Right lung (tissue), 5 donors: Measurements from ENCODE around the gene KTN1. TPM values are rescaled to one million over a fixed set of nuclear protein-coding genes. Genes with fewer than 3 reads are reported as not detected.

Experiments
- DNase-seq, 2 donors: peaks; one replicate each; pipeline ENCODE4 v3.0.0-alpha.2; 2013
- polyA plus RNA-seq, 5 donors: library from polyadenylated mRNA; unstranded; fragments of 120-200 nt; gene quantifications; one replicate each; pipeline versions ENCODE4 v1.2.1 to v1.2.3, GENCODE V29; 2013; ENCODE audit warnings: inconsistent platforms in 1 of 5, low replicate concordance in 1 of 5; ENCODE audit not compliant: insufficient read length in 5 of 5, insufficient read depth in 1 of 5

The KTN1 gene
- polyA plus RNA-seq, 5 donors = 115 to 170 (median 160) TPM

- DNase-seq = no peak
Measured at GRCh38 chr14:55711175-55711811, 131.3 kb downstream of the KTN1 start.

DNA sequence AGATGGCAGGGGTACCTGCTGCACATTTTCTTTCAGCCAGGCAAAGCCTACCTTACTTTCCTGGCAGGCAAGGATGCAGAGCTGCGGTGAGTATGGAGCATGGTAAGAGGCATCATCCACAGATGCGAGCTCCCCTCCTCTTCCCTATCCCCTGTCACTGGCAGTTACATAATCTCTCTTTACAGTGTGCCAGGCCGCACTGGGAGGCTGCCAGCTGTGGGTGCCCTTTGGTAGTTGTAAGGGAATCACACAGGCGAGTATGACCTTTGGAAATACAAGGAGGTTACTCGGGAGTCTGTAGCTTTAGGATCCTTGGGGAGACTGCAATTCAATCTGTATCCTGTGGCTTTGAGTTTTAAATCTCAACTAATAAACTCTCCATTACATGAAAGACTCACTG is 132.5 kb downstream of the KTN1 start:
- no peak for DNase-seq

GRCh38 chr14:55713486-55713885 is 133.5 kb downstream of the KTN1 start:
- DNase-seq = no peak

- no peak for DNase-seq
Measured at GRCh38 chr14:55715889-55716288, 135.9 kb downstream of the KTN1 start.

DNA sequence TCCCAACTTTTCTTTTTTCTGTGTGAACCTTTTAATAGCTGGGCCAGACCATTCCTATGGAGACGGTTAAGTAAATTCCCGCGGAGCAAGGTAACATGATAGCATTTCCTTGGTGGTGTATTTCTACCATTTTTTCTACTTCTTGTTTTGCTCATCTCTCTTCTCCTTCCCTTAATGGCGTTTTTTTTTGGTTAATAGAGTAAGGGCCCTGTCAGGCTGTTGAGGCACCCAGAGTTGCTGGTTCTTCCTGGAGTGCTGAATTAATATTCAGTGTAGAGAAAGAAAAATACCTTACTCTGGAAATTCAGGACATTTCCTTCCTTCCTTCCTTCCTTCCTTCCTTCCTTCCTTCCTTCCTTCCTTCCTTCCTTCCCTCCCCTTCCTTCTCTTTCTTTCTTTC is 137.6 kb downstream of the KTN1 start:
- DNase-seq = no peak

GRCh38 chr14:55718551-55718950 is 138.5 kb downstream of the KTN1 start:
- no peak for DNase-seq

GRCh38 chr14:55720796-55721195 is 140.8 kb downstream of the KTN1 start:
- no peak for DNase-seq

GRCh38 chr14:55721353-55721752 is 141.3 kb downstream of the KTN1 start:
- DNase-seq = no peak

DNA sequence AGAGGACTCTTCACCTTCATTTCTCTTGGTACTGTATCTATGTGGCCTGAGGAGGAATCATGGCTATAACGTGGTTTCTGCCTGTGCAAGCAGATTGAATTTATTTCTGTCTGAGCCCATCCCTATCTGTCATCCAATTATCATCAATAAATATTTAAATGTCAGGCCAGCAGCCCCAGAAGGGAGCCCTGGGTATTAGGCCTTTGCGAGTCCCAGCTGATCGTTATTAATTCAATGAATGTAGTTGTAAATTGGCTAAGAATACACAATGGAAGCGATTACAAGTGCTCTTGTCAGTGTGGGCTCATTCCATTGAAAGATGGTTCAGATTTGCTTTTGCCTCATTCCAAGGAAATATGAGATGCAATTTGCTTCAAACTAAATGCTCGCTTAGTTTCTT is 142.0 kb downstream of the KTN1 start:
- DNase-seq = no peak

- no peak for DNase-seq
Measured at GRCh38 chr14:55724736-55725135, 144.7 kb downstream of the KTN1 start.

GRCh38 chr14:55730592-55731310 is 150.7 kb downstream of the KTN1 start:
- DNase-seq = no peak

DNA sequence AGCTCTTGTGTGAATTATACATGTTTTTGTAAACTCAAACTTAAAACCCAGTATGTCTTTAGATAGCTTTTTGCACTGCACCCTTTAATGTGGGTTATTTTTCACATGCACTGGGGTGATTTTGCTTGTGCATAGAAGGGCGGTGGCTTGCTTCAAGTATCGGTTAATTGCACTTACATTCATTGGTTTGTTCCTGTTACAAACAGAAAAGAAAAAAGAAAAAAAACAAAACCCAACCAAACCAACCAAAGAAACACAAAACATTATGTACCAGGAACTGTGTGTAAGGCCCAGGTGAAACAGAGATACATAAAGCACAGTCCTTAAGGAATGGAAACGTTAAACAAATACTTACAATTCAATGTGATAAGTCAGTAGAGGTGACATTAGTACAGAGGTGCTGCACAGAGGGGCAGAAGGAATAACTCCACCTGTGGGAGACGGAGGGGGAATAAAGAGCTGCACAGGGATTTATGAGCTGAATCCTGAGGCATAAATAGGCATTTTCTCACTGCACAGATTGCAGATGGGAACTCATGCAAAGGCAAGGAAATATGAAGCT is 151.4 kb downstream of the KTN1 start:
- DNase-seq = no peak

DNA sequence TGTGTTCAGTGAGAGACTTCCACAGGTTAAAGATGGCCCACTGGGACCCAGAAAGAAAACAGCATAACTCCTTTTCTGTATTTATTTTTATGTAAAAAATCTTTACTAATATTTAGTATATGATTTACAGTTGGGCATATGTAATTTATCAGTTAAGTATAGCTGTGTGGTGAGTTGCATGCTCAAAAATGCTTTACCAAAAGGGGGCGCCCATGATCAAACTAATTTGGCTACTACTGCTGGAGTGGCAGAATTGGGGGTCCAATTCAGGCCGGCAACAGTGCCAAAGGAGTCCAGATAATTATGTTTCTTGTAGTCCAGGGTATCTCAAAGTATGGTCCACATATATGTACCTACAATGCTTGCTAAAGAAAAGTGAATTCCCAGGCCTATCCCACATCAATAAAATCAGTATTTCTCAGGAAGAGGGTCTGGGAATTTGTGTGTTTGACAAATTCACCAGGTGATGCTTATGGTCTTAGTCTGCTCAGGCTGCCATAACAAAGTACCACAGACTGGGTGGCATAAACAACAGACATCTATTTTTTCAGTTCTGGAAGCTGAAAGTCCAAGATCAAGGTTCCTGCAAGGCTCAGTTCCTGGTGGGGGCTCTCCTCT is 152.0 kb downstream of the KTN1 start:
- peak in 1 of 2 donors; percentile 16 for DNase-seq

GRCh38 chr14:55733599-55733998 is 153.6 kb downstream of the KTN1 start:
- no peak for DNase-seq

Other genes starting within 250 kb of the KTN1 start
- gene ATG14, start 168.4 kb upstream of the KTN1 start, polyA plus RNA-seq = 10 to 100 TPM; 16.6 to 29.5 (median 22.2) TPM
- not detected for gene TBPL2, start 139.6 kb upstream of the KTN1 start, polyA plus RNA-seq